Gastroesophageal sphincter (tissue), 4 donors: ENCODE measurements around the gene RFX2. TPM values are rescaled to one million over a fixed set of nuclear protein-coding genes. Genes with fewer than 3 reads are reported as not detected.

ENCODE experiments used
- ATAC-seq: fragments of 150-250 bp; one replicate; pipeline ENCODE4 v1.9.1; 2016; ENCODE audit warnings: mild to moderate bottlenecking, moderate library complexity
- H3K27ac ChIP-seq, 4 donors: fragments of 200-600 bp; sonication (generic) in 3 of 4; 1 replicate in 3 of 4; 2 replicates in 1 of 4; pipeline ENCODE4 v1.5.1; 2016 to 2019
- H3K27me3 ChIP-seq: fragments of 200-600 bp; sonication (generic); one replicate; pipeline ENCODE4 v1.5.1; 2019
- H3K36me3 ChIP-seq, 2 donors: fragments of 200-600 bp; sonication (generic); one replicate each; pipeline ENCODE4 v1.5.1; 2019; ENCODE audit warnings: control low read depth in 1 of 2
- H3K4me1 ChIP-seq, 3 donors: fragments of 200-600 bp; sonication (generic); 1 replicate in 2 of 3; 2 replicates in 1 of 3; pipeline ENCODE4 v1.5.1; 2016 to 2019; ENCODE audit warnings: control low read depth in 2 of 3
- H3K4me3 ChIP-seq, 2 donors: fragments of 200-600 bp; sonication (generic); one replicate each; pipeline ENCODE4 v1.5.1; 2019; ENCODE audit warnings: mild to moderate bottlenecking in 1 of 2, moderate library complexity in 1 of 2
- H3K9me3 ChIP-seq, 3 donors: fragments of 200-600 bp; sonication (generic); one replicate each; pipeline ENCODE4 v1.5.1; 2017 to 2019; ENCODE audit warnings: control low read depth in 2 of 3
- EP300 ChIP-seq: sonication (generic); formaldehyde crosslinking; IDR thresholded peaks from one replicate; pipeline ENCODE4 v1.6.1; 2017; ENCODE audit warnings: antibody characterized with exemption, mild to moderate bottlenecking
- POLR2A ChIP-seq, 2 donors: fragments of 450-650 bp; IDR thresholded peaks; one replicate each; pipeline ENCODE4 v1.6.1; 2017; ENCODE audit warnings: antibody characterized with exemption in 2 of 2, mild to moderate bottlenecking in 2 of 2, moderate library complexity in 1 of 2
- POLR2AphosphoS5 ChIP-seq: sonication (generic); formaldehyde crosslinking; IDR thresholded peaks from one replicate; pipeline ENCODE4 v1.6.1; 2017; ENCODE audit warnings: antibody characterized with exemption
- WGBS, 2 donors: methylation state at CpG; one replicate each; pipeline ENCODE4 v1.1.5; 2018; ENCODE audit warnings: low coverage in 1 of 2; 5-methylcytosine and 5-hydroxymethylcytosine counted together
- total RNA-seq, 4 donors: library from RNA; depleted of rRNA; stranded (reverse); fragments of >200 nt; gene quantifications; one replicate each; pipeline ENCODE4 v1.1.0, GENCODE V29; 2016
- TF ChIP-seq, protein P1 (sequence below), 4 experiments: fragments of 200-600 bp in 2 of 4; fragments of 450-650 bp in 2 of 4; sonication (generic) in 1 of 4; IDR thresholded peaks; one replicate each; pipeline ENCODE4 v1.5.1; 2017 to 2019; ENCODE audit warnings: antibody characterized with exemption in 4 of 4, mild to moderate bottlenecking in 2 of 4, moderate library complexity in 2 of 4

The RFX2 gene
- total RNA-seq, 4 donors from 2014 or later, result 18.7 to 49.1 (median 37.6) TPM

DNA sequence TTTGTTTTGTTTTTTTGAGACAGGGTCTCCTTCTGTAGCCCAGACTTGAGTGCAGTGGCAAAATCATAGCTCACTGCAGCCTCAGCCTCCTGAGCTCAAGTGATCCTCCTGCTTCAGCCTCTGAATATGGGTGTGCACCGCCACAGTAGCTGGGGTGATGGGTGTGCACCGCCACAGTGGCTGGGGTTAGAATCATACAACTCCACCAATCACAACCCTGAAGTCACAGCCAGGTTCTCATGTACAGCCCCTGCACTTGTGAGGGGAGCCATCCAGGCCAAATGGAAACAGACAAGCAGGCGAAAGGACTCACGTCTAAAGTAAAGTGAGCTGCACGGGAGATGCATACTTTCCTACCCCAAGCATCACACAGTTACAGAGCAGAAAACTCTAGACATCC lies 69.2 kb downstream of the RFX2 start:
- Histone ChIP-seq H3K4me1 (peaks cover 0 to 10% (median 0%) of the 10 kb centered on the region in 3 donors), H3K36me3 (peaks cover 0 to 74% of the 10 kb centered on the region in 2 donors), H3K27me3 (no peaks in the 10 kb centered on the region), H3K27ac (no peak overlapping the region), H3K9me3 (no peaks in the 10 kb centered on the region), H3K4me3 (no peak overlapping the region)
- WGBS, 2 donors, result 84 to 94% methylated on average over 3 of the region's 5 CpGs
- ATAC-seq, result no peak
- TF ChIP-seq POLR2AphosphoS5, result no peak
- no peak for TF ChIP-seq POLR2A (IDR thresholded peaks at IDR 0.05)
- no peak for TF ChIP-seq EP300
- TF ChIP-seq, protein P1, sequence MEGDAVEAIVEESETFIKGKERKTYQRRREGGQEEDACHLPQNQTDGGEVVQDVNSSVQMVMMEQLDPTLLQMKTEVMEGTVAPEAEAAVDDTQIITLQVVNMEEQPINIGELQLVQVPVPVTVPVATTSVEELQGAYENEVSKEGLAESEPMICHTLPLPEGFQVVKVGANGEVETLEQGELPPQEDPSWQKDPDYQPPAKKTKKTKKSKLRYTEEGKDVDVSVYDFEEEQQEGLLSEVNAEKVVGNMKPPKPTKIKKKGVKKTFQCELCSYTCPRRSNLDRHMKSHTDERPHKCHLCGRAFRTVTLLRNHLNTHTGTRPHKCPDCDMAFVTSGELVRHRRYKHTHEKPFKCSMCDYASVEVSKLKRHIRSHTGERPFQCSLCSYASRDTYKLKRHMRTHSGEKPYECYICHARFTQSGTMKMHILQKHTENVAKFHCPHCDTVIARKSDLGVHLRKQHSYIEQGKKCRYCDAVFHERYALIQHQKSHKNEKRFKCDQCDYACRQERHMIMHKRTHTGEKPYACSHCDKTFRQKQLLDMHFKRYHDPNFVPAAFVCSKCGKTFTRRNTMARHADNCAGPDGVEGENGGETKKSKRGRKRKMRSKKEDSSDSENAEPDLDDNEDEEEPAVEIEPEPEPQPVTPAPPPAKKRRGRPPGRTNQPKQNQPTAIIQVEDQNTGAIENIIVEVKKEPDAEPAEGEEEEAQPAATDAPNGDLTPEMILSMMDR (IDR thresholded peaks at IDR 0.05), result no peak

DNA sequence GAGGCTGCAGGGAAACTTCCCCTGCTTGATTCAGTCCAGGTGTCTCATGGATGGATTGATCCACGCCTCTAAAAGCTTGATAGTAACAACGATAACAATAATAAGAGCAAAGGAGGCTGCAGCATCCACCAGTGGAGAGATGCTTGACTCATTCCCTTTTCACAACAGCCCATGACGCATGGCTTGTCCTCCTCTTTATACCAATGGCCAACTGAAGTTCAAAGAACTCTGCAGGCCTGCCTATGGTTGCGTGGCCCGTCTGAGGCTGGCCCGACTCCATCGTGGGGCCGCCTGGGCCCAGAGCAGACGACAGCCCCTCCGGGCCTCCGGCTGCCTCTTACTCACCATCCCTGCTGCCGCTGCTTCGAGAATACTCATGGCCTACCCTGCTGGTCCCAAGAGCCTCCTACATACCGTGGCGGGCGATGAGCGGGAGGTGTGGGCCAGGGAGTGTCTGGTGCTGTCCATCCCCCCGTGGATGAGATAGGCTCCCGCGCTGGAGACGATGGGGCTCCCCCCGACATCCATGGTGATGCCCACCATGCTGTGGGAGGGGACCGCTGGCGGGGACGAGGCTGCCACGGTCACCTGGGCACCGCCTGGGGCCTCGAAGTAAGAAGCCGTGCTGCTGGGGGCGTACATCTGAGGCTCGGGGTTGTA lies 70.6 kb downstream of the RFX2 start:
- Histone ChIP-seq H3K27me3 (no peaks in the 10 kb centered on the region), H3K4me1 (peaks cover 0 to 10% (median 0%) of the 10 kb centered on the region in 3 donors), H3K9me3 (no peaks in the 10 kb centered on the region), H3K27ac (peak overlapping the region in 1 of 4 donors; percentile 7), H3K36me3 (peaks cover 0 to 75% of the 10 kb centered on the region in 2 donors), H3K4me3 (no peak overlapping the region)
- TF ChIP-seq EP300, result no peak
- no peak for TF ChIP-seq POLR2AphosphoS5
- TF ChIP-seq POLR2A (IDR thresholded peaks at IDR 0.05), result no peak
- TF ChIP-seq, protein P1 (IDR thresholded peaks at IDR 0.05), result no peak
- no peak for ATAC-seq
- WGBS, 2 donors, result 89 to 91% methylated on average over 9 to 11 of the region's 31 CpGs

GRCh38 chr19:6038634-6039405 lies 71.5 kb downstream of the RFX2 start:
- TF ChIP-seq, protein P1 (IDR thresholded peaks at IDR 0.05), result no peak
- TF ChIP-seq POLR2AphosphoS5, result no peak
- TF ChIP-seq POLR2A (IDR thresholded peaks at IDR 0.05), result no peak
- TF ChIP-seq EP300, result no peak
- ATAC-seq, result no peak
- no peaks in the 10 kb centered on the region for H3K27me3 ChIP-seq
- no peaks in the 10 kb centered on the region for H3K9me3 ChIP-seq
- H3K36me3 ChIP-seq, result peaks cover 0 to 69% of the 10 kb centered on the region in 2 donors
- WGBS, 2 donors, result 46 to 63% methylated on average over 5 of the region's 5 CpGs
- H3K27ac ChIP-seq, result peak overlapping the region in 1 of 4 donors; percentile 7
- H3K4me1 ChIP-seq, result peaks cover 0 to 10% (median 0%) of the 10 kb centered on the region in 3 donors
- H3K4me3 ChIP-seq, result no peak overlapping the region

DNA sequence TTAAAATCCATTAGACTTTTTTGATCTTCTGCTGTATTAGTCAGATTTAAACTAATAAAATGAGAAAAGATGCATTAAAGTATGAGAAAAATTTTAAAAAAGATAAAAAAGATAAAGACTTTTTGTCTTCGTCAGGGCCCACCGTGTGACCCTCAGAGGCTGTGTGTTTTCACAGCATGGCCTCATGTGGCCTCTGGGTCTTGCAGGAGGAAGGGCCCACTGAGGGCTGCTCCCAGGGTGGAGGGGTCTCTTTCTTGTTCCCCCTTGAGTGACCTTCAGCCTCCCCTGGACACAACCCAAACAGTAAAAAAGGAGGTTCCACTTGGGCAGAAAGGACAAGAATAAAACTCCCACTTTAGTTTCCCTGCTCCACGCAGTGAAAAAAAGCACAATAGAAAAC lies 75.3 kb downstream of the RFX2 start:
- Histone ChIP-seq H3K4me3 (no peak overlapping the region), H3K36me3 (peaks cover 0 to 31% of the 10 kb centered on the region in 2 donors), H3K27me3 (no peaks in the 10 kb centered on the region), H3K9me3 (no peaks in the 10 kb centered on the region), H3K27ac (peak overlapping the region in 2 of 4 donors; percentile 46 to 48), H3K4me1 (peaks cover 0 to 16% (median 0%) of the 10 kb centered on the region in 3 donors)
- WGBS, 2 donors, result 75 to 93% methylated on average over 3 of the region's 3 CpGs
- TF ChIP-seq EP300, result no peak
- TF ChIP-seq POLR2AphosphoS5, result no peak
- no peak for TF ChIP-seq POLR2A (IDR thresholded peaks at IDR 0.05)
- TF ChIP-seq, protein P1 (IDR thresholded peaks at IDR 0.05), result no peak
- no peak for ATAC-seq
